HepG2 (cell line): ENCODE results near the gene APC2. TPM values are rescaled to one million over a fixed set of nuclear protein-coding genes. Genes with fewer than 3 reads are reported as not detected.
A peak's percentile ranks its signal among the peaks of the same experiment; 100 is the strongest.

Experiments
- ATF2 ChIP-seq: sonication (generic); formaldehyde crosslinking; IDR thresholded peaks from 2 replicates; pipeline ENCODE4 v1.4.0; 2020; ENCODE audit warnings: missing genetic modification reagents
- ATF7 ChIP-seq, 2 experiments: fragments of 450-650 bp in 1 of 2; sonication (generic) in 1 of 2; formaldehyde crosslinking in 1 of 2; IDR thresholded peaks; 2 replicates each; pipeline versions ENCODE4 v1.4.0 to v1.6.1; 2016 to 2020; ENCODE audit warnings: antibody characterized with exemption in 1 of 2, mild to moderate bottlenecking in 1 of 2, missing genetic modification reagents in 1 of 2
- GATAD2A ChIP-seq: IDR thresholded peaks from 2 replicates; pipeline ENCODE4 v1.6.1; 2016
- GRHL1 ChIP-seq: sonication (generic); formaldehyde crosslinking; conservative IDR thresholded peaks from 2 replicates; pipeline ENCODE4 v1.8.0; 2022; ENCODE audit warnings: missing genetic modification reagents
- HDAC6 ChIP-seq: fragments of 200-600 bp; sonication (generic); IDR thresholded peaks from 2 replicates; pipeline ENCODE4 v1.7.0; 2017; ENCODE audit warnings: mild to moderate bottlenecking, antibody characterized with exemption, low read length, low read depth
- SAFB2 ChIP-seq: sonication (generic); formaldehyde crosslinking; IDR thresholded peaks from 2 replicates; pipeline ENCODE4 v1.5.1; 2020; ENCODE audit warnings: missing genetic modification reagents, low read depth, mild to moderate bottlenecking, borderline replicate concordance
- SOX6 ChIP-seq, 2 experiments: fragments of 450-650 bp in 1 of 2; sonication (generic) in 1 of 2; formaldehyde crosslinking in 1 of 2; IDR thresholded peaks; 2 replicates each; pipeline versions ENCODE4 v1.4.0 to v1.6.1; 2017 to 2020; ENCODE audit warnings: antibody characterized with exemption in 1 of 2, mild to moderate bottlenecking in 1 of 2, missing genetic modification reagents in 1 of 2
- SRSF9 ChIP-seq: fragments of 200-400 bp; formaldehyde crosslinking; IDR thresholded peaks from 2 replicates; pipeline ENCODE4 v1.6.1; 2018; ENCODE audit warnings: borderline replicate concordance, mild to moderate bottlenecking, low read depth, low read length; ENCODE audit not compliant: insufficient read depth, poor library complexity, severe bottlenecking
- TMF1 ChIP-seq: sonication (generic); formaldehyde crosslinking; IDR thresholded peaks from 2 replicates; pipeline ENCODE4 v1.8.1; 2022; ENCODE audit warnings: low read depth, missing genetic modification reagents
- USF2 ChIP-seq, 2 experiments: sonication (generic) in 1 of 2; formaldehyde crosslinking in 1 of 2; IDR thresholded peaks; 2 replicates each; pipeline versions ENCODE4 v1.5.1 to v1.6.1; 2011 to 2020; ENCODE audit warnings: borderline replicate concordance in 1 of 2, low read depth in 1 of 2, low read length in 1 of 2, mild to moderate bottlenecking in 1 of 2, missing genetic modification reagents in 1 of 2, moderate library complexity in 1 of 2
- ZBTB46 ChIP-seq: sonication (generic); formaldehyde crosslinking; IDR thresholded peaks from 2 replicates; pipeline ENCODE4 v1.4.0; 2020; ENCODE audit warnings: mild to moderate bottlenecking, missing genetic modification reagents, borderline replicate concordance
- ZFP91 ChIP-seq: sonication (generic); formaldehyde crosslinking; IDR thresholded peaks from 2 replicates; pipeline ENCODE4 v1.9.0; 2022; ENCODE audit warnings: missing genetic modification reagents, mild to moderate bottlenecking, borderline replicate concordance
- ZNF230 ChIP-seq: sonication (generic); formaldehyde crosslinking; IDR thresholded peaks from 2 replicates; pipeline ENCODE4 v1.4.0; 2020; ENCODE audit warnings: mild to moderate bottlenecking, missing genetic modification reagents
- ZNF362 ChIP-seq: sonication (generic); formaldehyde crosslinking; IDR thresholded peaks from 2 replicates; pipeline ENCODE4 v1.4.0; 2020; ENCODE audit warnings: missing genetic modification reagents, mild to moderate bottlenecking, borderline replicate concordance
- ZNF615 ChIP-seq: sonication (generic); formaldehyde crosslinking; IDR thresholded peaks from 2 replicates; pipeline ENCODE4 v1.5.0; 2020; ENCODE audit warnings: mild to moderate bottlenecking, missing genetic modification reagents, borderline replicate concordance
- polyA plus RNA-seq, 8 experiments: library from polyadenylated mRNA; depleted of rRNA in 3 of 8; stranded (reverse) in 7 of 8; unstranded in 1 of 8; fragments of >200 nt; fragmentation: Illumina TruSeq in 4 of 8; extraction: Trizol in 4 of 8; gene quantifications; 2 replicates each; pipeline versions ENCODE4 v1.2.1 to v1.2.3, GENCODE V29; 2011 to 2016; ENCODE audit warnings: low read depth in 4 of 8, missing spikeins in 1 of 8, mixed read lengths in 1 of 8; ENCODE audit not compliant: insufficient read depth in 1 of 8
- total RNA-seq, 5 experiments: library from RNA; depleted of rRNA; stranded (reverse); fragments of >200 nt; fragmentation: Illumina TruSeq; extraction: Trizol; gene quantifications; 2 replicates each; pipeline ENCODE4 v1.2.3, GENCODE V29; 2016; ENCODE audit warnings: low read depth in 1 of 5

APC2 gene
- total and polyA plus RNA-seq, 2 of the 13 experiments (the other 11 are each of a cell fraction or from before 2014, with no cell fraction given) = 0.08 to 0.22 TPM

GRCh38 chr19:1490311-1491113, 40.6 kb downstream of the APC2 start, which contains the start of gene PCSK4 (continued):
- no peak for TF ChIP-seq SAFB2 (CRISPR knock-in tag)
- no peak for TF ChIP-seq USF2 (IDR thresholded peaks at IDR 0.05; ENCODE audit: low read depth, low read length)
- TF ChIP-seq USF2 (CRISPR knock-in tag; IDR thresholded peaks at IDR 0.05; ENCODE audit: borderline replicate concordance) = no peak
- no peak for TF ChIP-seq TMF1 (CRISPR knock-in tag)
- TF ChIP-seq GATAD2A (CRISPR knock-in tag) = 0 out of 2 replicates have a peak, but pooled peaks have one; percentile 18
- TF ChIP-seq HDAC6 = no peak
- TF ChIP-seq SOX6 (IDR thresholded peaks at IDR 0.05) = no peak
- TF ChIP-seq SOX6 (CRISPR knock-in tag; IDR thresholded peaks at IDR 0.05) = no peak
- no peak; the same call in 1 of the 2 replicates for TF ChIP-seq ATF7 (IDR thresholded peaks at IDR 0.05)
- TF ChIP-seq ATF7 (CRISPR knock-in tag; IDR thresholded peaks at IDR 0.05) = no peak
- TF ChIP-seq GRHL1 (CRISPR knock-in tag) = no peak
- no peak for TF ChIP-seq SRSF9
- no peak for TF ChIP-seq ZBTB46 (CRISPR knock-in tag)
- TF ChIP-seq ZNF362 (CRISPR knock-in tag) = no peak
- TF ChIP-seq ZFP91 (CRISPR knock-in tag) = peak; percentile 62; the same call in 1 of the 2 replicates
- no peak for TF ChIP-seq ZNF230 (CRISPR knock-in tag)
- peak; percentile 42; the same call in 1 of the 2 replicates for TF ChIP-seq ATF2
- no peak for TF ChIP-seq ZNF615
